Adipocyte (in vitro differentiated cells): ENCODE results near the gene CDH23.

ENCODE experiments used
- DNase-seq: peaks from one replicate; pipeline ENCODE4 v3.0.0-alpha.2; 2015; ENCODE audit warnings: low read depth
- H3K27me3 ChIP-seq: replicated peaks from 2 replicates; pipeline ENCODE4 v1.7.0; 2013; ENCODE audit warnings: mild to moderate bottlenecking, low read length, moderate library complexity; ENCODE audit not compliant: control insufficient read depth, insufficient read depth
- H3K36me3 ChIP-seq: 2 replicates; pipeline ENCODE4 v1.7.0; 2013; ENCODE audit warnings: low read length, mild to moderate bottlenecking, moderate library complexity; ENCODE audit not compliant: control insufficient read depth, insufficient read depth, severe bottlenecking
- H3K4me1 ChIP-seq: 2 replicates; pipeline ENCODE4 v1.7.0; 2013; ENCODE audit warnings: mild to moderate bottlenecking, low read length, moderate library complexity; ENCODE audit not compliant: control insufficient read depth, insufficient read depth
- H3K4me3 ChIP-seq: 2 replicates; pipeline ENCODE4 v1.7.0; 2013; ENCODE audit warnings: mild to moderate bottlenecking, low read length, moderate library complexity
- H3K9ac ChIP-seq: 2 replicates; pipeline ENCODE4 v1.7.0; 2013; ENCODE audit warnings: mild to moderate bottlenecking, low read length, moderate library complexity
- H3K9me3 ChIP-seq: 2 replicates; pipeline ENCODE4 v1.7.0; 2013; ENCODE audit warnings: mild to moderate bottlenecking, low read length, moderate library complexity; ENCODE audit not compliant: control insufficient read depth

Gene CDH23

GRCh38 chr10:71753091-71753959 is 356.6 kb downstream of the CDH23 start:
- Histone ChIP-seq H3K9ac (no peak overlapping the region), H3K36me3 (peaks cover 34% of the 10 kb centered on the region), H3K4me1 (peaks cover 10% of the 10 kb centered on the region), H3K9me3 (no peaks in the 10 kb centered on the region), H3K4me3 (no peak overlapping the region), H3K27me3 (no peaks in the 10 kb centered on the region)
- DNase-seq: no peak

- Histone ChIP-seq H3K36me3 (peaks cover 35% of the 10 kb centered on the region), H3K27me3 (no peaks in the 10 kb centered on the region), H3K9ac (no peak overlapping the region), H3K9me3 (no peaks in the 10 kb centered on the region), H3K4me1 (peaks cover 3% of the 10 kb centered on the region), H3K4me3 (no peak overlapping the region)
- no peak for DNase-seq
Measured at GRCh38 chr10:71753960-71754505, 357.3 kb downstream of the CDH23 start.

GRCh38 chr10:71754562-71754961 is 357.8 kb downstream of the CDH23 start:
- H3K4me1 ChIP-seq: peaks cover 3% of the 10 kb centered on the region
- no peak overlapping the region for H3K4me3 ChIP-seq
- no peak overlapping the region for H3K9ac ChIP-seq
- H3K27me3 ChIP-seq: no peaks in the 10 kb centered on the region
- no peaks in the 10 kb centered on the region for H3K9me3 ChIP-seq
- H3K36me3 ChIP-seq: peaks cover 35% of the 10 kb centered on the region
- no peak for DNase-seq

- H3K4me3 ChIP-seq: no peak overlapping the region
- H3K4me1 ChIP-seq: peaks cover 3% of the 10 kb centered on the region
- H3K27me3 ChIP-seq: no peaks in the 10 kb centered on the region
- DNase-seq: no peak
- H3K36me3 ChIP-seq: peaks cover 34% of the 10 kb centered on the region
- no peak overlapping the region for H3K9ac ChIP-seq
- H3K9me3 ChIP-seq: no peaks in the 10 kb centered on the region
Measured at GRCh38 chr10:71755179-71755879, 358.6 kb downstream of the CDH23 start.

GRCh38 chr10:71756311-71757191 is 359.8 kb downstream of the CDH23 start:
- H3K4me1 ChIP-seq: peaks cover 3% of the 10 kb centered on the region
- peak; percentile 29 for DNase-seq
- no peaks in the 10 kb centered on the region for H3K9me3 ChIP-seq
- H3K4me3 ChIP-seq: no peak overlapping the region
- H3K27me3 ChIP-seq: no peaks in the 10 kb centered on the region
- H3K9ac ChIP-seq: no peak overlapping the region
- H3K36me3 ChIP-seq: peaks cover 35% of the 10 kb centered on the region

GRCh38 chr10:71757399-71757922 is 360.7 kb downstream of the CDH23 start:
- Histone ChIP-seq H3K27me3 (no peaks in the 10 kb centered on the region), H3K9ac (no peak overlapping the region), H3K36me3 (peaks cover 29% of the 10 kb centered on the region), H3K9me3 (no peaks in the 10 kb centered on the region), H3K4me3 (no peak overlapping the region), H3K4me1 (peaks cover 5% of the 10 kb centered on the region)
- no peak for DNase-seq

- Histone ChIP-seq H3K36me3 (peaks cover 25% of the 10 kb centered on the region), H3K9ac (no peak overlapping the region), H3K9me3 (no peaks in the 10 kb centered on the region), H3K27me3 (no peaks in the 10 kb centered on the region), H3K4me3 (no peak overlapping the region), H3K4me1 (peaks cover 41% of the 10 kb centered on the region)
- DNase-seq: no peak
Measured at GRCh38 chr10:71761105-71761511, 364.4 kb downstream of the CDH23 start.

GRCh38 chr10:71761541-71762113 is 364.9 kb downstream of the CDH23 start:
- Histone ChIP-seq H3K4me3 (no peak overlapping the region), H3K36me3 (peaks cover 25% of the 10 kb centered on the region), H3K9me3 (no peaks in the 10 kb centered on the region), H3K4me1 (peaks cover 46% of the 10 kb centered on the region), H3K9ac (no peak overlapping the region), H3K27me3 (no peaks in the 10 kb centered on the region)
- no peak for DNase-seq

GRCh38 chr10:71762324-71762723 is 365.6 kb downstream of the CDH23 start:
- Histone ChIP-seq H3K4me1 (peaks cover 53% of the 10 kb centered on the region), H3K4me3 (no peak overlapping the region), H3K27me3 (no peaks in the 10 kb centered on the region), H3K9ac (no peak overlapping the region), H3K36me3 (peaks cover 22% of the 10 kb centered on the region), H3K9me3 (no peaks in the 10 kb centered on the region)
- no peak for DNase-seq

- H3K4me3 ChIP-seq: no peak overlapping the region
- peaks cover 13% of the 10 kb centered on the region for H3K36me3 ChIP-seq
- H3K9me3 ChIP-seq: no peaks in the 10 kb centered on the region
- H3K9ac ChIP-seq: peak overlapping the region; percentile 22
- H3K4me1 ChIP-seq: peaks cover 64% of the 10 kb centered on the region
- DNase-seq: no peak
- H3K27me3 ChIP-seq: no peaks in the 10 kb centered on the region
Measured at GRCh38 chr10:71763352-71764127, 366.8 kb downstream of the CDH23 start.
